Measurements from ENCODE around the gene DSG4.

DNA sequence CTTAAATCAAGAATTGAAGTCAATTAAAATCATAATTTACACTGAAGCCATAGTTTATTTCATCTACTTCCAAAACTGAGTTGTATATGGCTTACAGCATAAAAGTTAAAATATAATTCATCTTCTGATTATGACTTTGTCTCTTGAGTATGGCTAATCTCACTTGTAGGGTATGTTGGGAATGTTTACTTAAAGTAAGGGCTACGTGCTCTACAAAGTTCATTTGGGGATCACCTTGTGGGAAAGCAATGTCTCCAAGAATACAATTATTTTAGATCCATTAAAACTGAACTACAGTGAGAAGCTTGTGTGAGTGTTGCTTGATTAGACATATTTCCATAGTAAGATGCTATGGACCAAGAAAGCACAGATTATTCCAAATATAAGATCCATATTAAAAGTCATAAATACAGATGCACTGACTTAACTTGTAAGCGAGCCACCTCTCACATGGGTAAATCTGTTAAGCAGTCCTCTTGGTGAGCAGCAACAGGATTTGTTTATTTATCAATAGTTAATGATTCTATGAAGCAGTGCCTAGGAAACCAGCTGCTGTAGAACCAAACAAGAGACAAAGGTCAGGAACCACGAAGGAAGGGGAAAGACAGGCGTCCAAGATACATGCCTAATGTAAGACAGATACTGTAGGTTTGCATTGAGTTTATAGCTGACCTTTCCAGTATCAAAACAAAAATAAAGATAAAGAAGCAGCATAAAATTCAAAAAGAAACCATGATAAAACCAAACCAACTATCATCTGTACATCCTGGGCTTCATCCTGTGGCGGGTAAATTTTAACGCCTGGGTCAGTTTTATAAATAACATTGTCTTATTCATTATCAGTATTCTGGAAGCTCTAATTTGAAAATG is 24.8 kb downstream of the DSG4 start:
- TF ChIP-seq, protein P1, sequence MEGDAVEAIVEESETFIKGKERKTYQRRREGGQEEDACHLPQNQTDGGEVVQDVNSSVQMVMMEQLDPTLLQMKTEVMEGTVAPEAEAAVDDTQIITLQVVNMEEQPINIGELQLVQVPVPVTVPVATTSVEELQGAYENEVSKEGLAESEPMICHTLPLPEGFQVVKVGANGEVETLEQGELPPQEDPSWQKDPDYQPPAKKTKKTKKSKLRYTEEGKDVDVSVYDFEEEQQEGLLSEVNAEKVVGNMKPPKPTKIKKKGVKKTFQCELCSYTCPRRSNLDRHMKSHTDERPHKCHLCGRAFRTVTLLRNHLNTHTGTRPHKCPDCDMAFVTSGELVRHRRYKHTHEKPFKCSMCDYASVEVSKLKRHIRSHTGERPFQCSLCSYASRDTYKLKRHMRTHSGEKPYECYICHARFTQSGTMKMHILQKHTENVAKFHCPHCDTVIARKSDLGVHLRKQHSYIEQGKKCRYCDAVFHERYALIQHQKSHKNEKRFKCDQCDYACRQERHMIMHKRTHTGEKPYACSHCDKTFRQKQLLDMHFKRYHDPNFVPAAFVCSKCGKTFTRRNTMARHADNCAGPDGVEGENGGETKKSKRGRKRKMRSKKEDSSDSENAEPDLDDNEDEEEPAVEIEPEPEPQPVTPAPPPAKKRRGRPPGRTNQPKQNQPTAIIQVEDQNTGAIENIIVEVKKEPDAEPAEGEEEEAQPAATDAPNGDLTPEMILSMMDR (conservative IDR thresholded peaks at IDR 0.05; ENCODE audit: low read length), result no peak
- TF ChIP-seq EZH2phosphoT487 (IDR thresholded peaks at IDR 0.05; ENCODE audit: borderline replicate concordance, low read depth, low read length), result no peak

Measured in OCI-LY7 (cell line).